Subcutaneous adipose tissue (tissue), 4 donors: ENCODE data around the gene HP. TPM values are rescaled to one million over a fixed set of nuclear protein-coding genes. Genes with fewer than 3 reads are reported as not detected.

Source experiments
- total RNA-seq, 4 donors: library from RNA; depleted of rRNA; stranded (reverse); fragments of >200 nt; gene quantifications; one replicate each; pipeline ENCODE4 v1.1.0, GENCODE V29; 2016
- TF ChIP-seq, protein P1 (sequence below): fragments of 450-650 bp; IDR thresholded peaks from one replicate; pipeline ENCODE4 v1.5.1; 2016; ENCODE audit warnings: low read depth, mild to moderate bottlenecking, control low read depth, antibody characterized with exemption, moderate library complexity

The HP gene
- total RNA-seq, 4 donors from 2014 or later = 7.5 to 69.1 (median 27.2) TPM

- TF ChIP-seq, protein P1, sequence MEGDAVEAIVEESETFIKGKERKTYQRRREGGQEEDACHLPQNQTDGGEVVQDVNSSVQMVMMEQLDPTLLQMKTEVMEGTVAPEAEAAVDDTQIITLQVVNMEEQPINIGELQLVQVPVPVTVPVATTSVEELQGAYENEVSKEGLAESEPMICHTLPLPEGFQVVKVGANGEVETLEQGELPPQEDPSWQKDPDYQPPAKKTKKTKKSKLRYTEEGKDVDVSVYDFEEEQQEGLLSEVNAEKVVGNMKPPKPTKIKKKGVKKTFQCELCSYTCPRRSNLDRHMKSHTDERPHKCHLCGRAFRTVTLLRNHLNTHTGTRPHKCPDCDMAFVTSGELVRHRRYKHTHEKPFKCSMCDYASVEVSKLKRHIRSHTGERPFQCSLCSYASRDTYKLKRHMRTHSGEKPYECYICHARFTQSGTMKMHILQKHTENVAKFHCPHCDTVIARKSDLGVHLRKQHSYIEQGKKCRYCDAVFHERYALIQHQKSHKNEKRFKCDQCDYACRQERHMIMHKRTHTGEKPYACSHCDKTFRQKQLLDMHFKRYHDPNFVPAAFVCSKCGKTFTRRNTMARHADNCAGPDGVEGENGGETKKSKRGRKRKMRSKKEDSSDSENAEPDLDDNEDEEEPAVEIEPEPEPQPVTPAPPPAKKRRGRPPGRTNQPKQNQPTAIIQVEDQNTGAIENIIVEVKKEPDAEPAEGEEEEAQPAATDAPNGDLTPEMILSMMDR = no peak
These were observed 6.1 kb downstream of the HP start for GRCh38 chr16:72060405-72060804.

- TF ChIP-seq, protein P1 = no peak
These were observed 7.3 kb downstream of the HP start for GRCh38 chr16:72061564-72061963.

GRCh38 chr16:72064361-72064894 is 10.1 kb downstream of the HP start:
- TF ChIP-seq, protein P1 = no peak

DNA sequence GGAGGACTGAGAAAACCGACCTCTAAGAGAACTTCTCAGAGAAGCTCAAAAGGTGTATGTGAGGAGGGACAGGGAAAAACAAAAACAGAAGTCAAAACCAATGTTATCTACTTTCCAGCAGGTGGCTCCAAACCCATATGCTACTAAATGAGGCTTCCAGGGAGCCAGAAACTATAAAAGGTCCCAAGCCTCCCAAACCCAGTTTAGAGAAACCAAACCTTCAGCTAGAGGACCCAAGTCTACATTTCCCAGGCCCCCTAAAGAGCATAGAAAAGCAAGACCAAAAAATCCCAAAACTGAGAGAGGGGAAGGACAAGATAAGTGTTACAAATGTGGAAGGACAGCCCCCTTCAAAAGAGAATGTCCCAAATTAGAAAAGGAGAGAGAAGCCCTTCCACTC is 12.4 kb downstream of the HP start:
- TF ChIP-seq, protein P1 = no peak

DNA sequence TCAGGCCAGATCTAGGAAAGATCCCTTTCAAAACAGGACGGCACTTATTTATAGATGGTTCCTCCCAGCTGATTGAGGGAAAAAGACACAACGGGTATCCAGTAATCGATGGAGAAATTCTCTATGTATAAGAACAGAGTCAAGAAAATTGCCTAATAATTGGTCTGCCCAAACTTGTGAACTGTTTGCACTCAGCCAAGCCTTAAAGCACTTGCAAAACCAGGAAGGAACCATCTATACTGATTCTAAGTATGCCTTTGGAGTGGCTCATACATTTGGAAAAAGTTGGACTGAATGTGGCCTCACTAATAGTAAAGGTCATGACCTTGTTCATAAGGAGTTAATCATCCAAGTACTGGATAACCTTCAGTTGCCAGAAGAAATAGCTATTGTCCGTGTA is 14.6 kb downstream of the HP start:
- TF ChIP-seq, protein P1 = no peak

DNA sequence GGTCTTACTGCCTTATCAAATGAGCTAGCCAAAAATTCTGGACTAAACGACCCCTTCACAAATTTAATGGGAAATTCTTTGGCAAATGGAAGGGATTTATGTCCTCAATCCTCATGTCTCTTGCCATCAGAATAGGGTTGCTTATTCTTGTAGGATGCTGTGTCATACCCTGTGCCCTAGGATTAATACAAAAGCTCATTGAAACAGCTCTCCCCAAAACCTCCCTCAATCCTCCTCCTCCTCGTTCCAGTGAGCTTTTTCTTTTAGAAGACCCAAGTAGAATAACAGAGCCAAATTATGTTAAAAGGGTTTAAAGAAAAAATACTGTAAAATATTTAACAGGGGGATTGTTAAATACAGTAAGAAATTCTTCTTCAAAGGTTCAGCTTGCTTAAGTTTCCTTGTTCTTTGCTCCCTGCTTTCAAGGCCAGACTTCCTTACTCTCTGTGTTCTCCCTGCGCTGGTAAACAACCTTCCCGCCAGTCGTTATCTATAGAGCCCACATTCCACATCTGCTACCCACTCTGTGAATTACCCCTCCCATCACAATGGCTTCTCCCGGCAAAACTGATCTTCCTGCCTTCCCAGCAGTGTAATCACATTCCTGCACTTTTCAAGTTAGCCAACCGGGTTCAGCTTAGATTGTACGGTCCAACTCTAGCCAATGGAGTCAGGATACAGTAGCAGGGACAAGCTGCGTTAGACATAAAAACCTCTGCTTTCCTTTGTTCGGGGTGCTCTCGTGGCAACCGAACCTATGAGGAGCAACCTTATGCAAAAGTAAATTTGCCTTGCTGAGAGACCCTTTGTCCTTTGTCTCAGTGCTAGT is 18.4 kb downstream of the HP start:
- TF ChIP-seq, protein P1 = no peak

- TF ChIP-seq, protein P1 = no peak
These were observed 19.4 kb downstream of the HP start for GRCh38 chr16:72073560-72074230.
